DMS153 (cell line): ENCODE data around the gene IFT52.
A peak's percentile ranks its signal among the peaks of the same experiment; 100 is the strongest.
"Not testable (repeated sequence)": the region's sequence is repeated elsewhere in the genome, so short reads cannot be mapped to it uniquely, and the experiment has no call there.

ENCODE experiments used
- DNase-seq: peaks from one replicate; lab custom pipeline; 2025; lab: John Stamatoyannopoulos, UW

IFT52 gene

GRCh38 chr20:43651650-43652184, 61.0 kb downstream of the IFT52 start:
- not testable (repeated sequence) for DNase-seq

GRCh38 chr20:43653966-43654365, 63.2 kb downstream of the IFT52 start:
- DNase-seq, result no peak

DNA sequence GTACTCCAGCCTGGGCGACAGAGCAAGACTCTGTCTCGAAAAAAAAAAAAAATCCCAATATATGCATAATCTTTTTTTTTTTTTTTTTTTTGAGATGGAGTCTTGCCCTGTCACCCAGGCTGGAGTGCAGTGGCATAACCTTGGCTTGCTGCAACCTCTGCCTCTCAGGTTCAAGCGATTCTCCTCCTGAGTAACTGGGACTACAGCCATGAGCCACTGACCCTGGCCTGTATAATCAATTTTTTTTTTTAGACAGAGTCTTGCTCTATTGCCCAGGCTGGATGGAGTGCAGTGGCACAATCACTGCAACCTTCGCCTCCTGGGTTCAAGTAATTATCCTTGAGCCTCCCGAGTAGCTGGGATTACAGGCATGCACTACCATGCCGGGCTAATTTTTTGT, 64.4 kb downstream of the IFT52 start:
- not testable (repeated sequence) for DNase-seq

DNA sequence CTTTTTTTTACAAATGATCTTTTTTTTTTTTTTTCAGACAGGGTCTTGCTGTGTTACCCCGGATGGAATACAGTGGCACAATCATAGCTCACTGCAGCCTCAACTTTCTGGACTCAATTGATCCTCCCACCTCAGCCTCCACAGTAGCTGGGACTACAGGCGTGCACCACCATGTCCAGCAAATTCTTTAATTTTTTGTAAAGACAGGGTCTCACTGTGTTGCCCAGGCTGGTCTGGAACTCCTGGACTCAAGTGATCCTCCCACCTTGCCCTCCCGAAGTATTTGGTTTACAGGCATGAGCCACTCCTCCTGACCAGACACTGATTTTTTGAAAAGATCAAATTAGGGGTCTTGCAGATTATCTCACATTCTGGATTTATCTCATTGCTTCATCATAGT, 65.2 kb downstream of the IFT52 start:
- no peak for DNase-seq

- no peak for DNase-seq
These were observed 67.5 kb downstream of the IFT52 start for GRCh38 chr20:43658069-43658722.

- DNase-seq, result no peak
These were observed 68.1 kb downstream of the IFT52 start for GRCh38 chr20:43658723-43659419.

GRCh38 chr20:43662943-43663655, 72.4 kb downstream of the IFT52 start:
- DNase-seq, result no peak

GRCh38 chr20:43665466-43666176, 74.9 kb downstream of the IFT52 start:
- no peak for DNase-seq

DNA sequence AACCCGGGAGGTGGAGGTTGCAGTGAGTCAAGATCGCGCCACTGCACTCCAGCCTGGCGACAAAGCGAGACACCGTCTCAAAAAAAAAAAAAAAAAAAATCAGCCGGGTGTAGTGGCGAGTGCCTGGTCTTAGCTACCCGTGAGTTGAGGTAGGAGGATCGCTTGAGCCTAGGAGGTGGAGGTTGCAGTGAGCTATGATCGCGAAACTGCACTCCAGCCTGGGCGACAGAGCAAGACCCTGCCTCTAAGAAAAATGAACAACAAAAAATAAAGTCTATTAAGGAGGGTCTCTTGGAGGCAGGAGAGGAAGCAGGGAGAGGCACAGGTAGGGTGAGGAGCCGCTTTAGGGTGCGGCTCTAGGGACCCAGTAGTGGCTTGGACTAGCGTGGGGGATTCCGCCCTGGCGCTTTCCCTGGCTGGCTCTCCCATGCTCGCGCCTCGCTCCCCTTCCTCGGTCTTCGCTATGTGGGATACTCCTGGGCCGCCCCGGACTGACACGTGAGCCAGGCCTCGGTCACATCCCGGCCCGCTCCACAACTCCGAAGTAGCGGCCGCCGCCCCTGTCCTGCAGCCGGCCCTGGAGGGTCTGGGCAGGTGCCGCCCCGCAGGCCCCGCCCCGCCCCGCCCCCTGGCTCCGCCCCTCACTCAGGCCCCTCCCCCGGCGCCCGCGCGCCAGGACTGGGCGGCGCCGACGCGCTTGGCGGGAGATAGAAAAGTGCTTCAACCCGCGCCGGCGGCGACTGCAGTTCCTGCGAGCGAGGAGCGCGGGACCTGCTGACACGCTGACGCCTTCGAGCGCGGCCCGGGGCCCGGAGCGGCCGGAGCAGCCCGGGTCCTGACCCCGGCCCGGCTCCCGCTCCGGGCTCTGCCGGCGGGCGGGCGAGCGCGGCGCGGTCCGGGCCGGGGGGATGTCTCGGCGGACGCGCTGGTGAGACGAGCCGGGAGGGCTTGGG, 75.9 kb downstream of the IFT52 start, which contains the start of gene MYBL2:
Gene MYBL2 (plus strand): TSS at position 739 of the 953 bp plus-strand sequence. CDS start 170 bp downstream, at position 909.
- peak; percentile 37 for DNase-seq

DNA sequence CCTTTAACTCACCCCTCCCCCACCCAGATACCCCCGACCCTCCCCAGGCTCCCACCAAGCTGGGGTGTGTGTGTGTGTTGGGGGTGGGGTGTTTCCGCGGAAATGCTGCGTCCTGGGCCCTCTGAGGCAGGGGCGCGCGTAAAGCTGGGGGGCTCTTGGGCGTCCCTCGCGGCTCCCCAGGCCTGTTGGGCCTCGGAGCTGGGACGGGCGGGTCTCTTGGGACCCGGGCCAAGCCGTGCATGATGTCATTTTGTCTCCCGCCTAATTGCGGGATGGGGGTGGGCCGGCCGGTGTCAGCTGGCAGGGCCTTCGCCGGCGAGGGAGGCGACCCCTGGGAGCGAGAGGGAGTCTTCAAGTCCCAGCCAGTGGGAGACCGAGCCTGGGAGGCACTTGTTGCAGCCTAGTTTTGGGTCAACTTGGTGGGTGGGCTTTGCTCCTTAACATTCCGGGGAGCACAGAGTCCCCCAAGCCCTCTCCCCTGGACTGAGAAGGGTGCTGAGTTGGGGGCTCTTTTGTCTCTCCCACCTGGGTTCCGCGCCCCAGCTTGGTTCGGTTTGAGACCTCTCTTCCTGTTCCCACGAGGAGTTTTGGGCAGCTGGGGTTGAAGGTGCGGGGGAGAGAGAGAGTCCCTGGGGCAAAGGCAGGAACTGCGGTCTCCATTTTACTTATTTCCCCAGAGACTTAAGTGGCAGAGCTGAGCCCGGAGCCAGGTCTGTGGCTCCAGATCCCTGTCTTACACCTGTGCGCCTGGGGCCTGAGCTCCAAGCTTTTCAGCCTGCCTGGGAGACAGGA, 76.8 kb downstream of the IFT52 start:
- DNase-seq, result peak; percentile 4

GRCh38 chr20:43669332-43669731, 78.6 kb downstream of the IFT52 start:
- no peak for DNase-seq

DNA sequence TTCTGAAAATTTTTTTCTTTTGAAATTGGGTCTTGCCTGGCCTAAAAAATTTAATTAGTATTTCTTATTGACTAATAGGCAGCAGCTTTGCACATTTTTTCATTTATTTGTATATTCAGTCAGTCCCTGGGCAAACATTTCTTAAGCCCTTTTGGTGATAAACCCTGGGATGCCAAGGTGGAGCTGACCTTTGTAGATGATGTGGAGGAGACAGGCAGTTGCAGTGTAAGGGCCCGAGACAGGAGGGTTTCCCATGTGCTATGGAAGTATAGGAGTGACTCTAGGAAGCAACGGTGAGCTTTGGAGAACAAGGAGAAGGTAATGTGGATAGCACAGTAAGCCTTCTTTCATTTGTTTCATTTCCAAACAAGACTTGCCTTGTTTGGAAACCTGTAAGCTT, 79.7 kb downstream of the IFT52 start:
- DNase-seq, result no peak

DNA sequence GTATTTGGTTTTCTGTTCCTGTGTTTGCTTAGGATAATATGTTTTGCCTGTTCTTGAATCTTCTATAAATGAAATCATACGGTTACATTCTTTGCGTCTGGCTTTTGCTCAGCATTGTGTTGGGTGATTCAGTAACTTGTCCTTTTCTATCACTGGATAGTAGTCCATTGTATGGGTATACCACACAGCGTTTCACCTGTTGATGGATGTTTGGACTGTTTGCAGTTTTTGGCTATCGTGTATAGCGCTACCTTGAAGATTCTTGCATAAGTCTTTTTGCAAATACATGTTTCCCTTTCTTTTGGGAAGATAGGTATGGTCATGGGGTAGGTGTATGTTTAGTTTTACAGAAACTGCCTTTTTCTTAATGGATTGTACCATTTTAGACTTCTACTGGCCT, 85.6 kb downstream of the IFT52 start:
- no peak for DNase-seq

DNA sequence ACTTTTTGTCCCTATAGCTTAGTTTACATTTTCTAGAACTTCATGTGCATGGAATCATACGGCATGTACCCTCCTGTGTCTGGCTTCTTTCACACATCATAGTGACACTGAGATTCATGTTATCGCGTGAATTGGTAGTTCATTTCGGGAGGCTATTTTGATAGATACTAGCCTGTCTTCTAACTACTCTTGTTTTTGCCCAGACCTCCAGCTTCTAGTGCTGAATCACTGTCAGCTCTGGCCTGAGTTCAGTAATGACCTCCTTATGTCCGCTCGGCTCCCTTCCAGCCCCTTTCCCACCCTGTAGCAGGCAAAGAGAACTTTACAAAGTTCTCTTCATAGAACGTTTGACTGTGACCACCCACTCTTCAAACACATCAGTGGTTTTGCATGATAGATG, 90.2 kb downstream of the IFT52 start:
- DNase-seq, result no peak

- peak; percentile 35 for DNase-seq
These were observed 90.8 kb downstream of the IFT52 start for GRCh38 chr20:43681468-43681942.

DNA sequence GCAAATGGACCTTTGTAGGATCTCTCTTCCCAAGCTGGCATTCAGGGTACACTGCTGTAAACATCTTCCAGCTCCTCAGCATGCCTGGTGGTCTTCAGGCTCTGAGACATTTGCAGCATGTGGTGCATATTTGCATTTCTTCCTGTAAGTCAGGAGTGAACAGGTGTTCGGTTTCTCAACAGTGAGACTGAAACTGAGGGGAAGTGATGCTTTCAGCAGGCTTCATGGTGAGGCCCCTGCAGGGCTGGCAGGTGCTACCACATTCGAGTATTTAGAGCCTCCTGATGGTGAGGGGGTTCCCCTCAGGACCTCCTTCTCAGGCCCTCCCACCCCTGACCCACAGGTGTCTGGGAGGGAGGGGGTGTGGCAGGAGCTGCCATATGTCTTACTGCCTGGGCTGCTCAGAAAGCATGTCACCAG, 91.3 kb downstream of the IFT52 start:
- DNase-seq, result no peak

DNA sequence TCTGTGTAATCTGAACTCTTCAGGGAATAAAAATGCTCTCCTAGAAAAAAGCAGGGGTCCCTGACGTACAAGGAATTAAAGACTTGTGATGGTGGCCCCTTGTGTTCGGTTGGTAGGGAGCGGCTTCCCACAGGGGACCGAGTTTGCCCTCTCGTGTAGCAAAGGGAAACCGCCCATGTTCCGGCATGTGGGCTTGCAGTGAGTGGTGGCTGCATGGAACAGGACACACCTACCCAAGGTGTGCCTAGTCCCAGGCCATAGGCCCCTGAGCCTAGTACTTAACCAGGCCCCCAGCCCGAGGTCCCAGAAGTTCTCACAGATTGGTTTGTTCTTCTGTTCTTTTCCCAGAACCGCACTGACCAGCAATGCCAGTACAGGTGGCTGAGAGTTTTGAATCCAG, 91.7 kb downstream of the IFT52 start:
- DNase-seq, result no peak

- DNase-seq, result no peak
These were observed 96.1 kb downstream of the IFT52 start for GRCh38 chr20:43686820-43687219.

DNA sequence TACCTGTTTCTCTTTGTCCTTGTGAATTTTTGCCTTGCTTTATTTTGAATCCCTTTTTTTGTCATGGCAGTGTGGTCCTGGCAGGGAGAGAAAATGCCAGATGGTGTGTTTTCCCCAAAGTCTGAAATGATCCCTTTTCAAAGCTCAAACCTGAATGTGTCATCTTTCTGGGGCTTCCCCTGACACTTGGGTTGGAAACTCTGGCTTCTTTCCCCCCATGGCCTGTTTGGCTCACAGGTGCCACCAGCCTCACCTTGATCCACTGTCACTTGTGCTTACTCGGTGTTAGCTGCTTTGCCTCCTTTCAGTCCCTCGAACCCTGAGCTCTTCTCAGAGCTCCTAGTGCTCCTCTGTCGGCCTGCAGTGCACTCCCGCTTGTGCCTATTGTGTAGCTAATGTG, 98.4 kb downstream of the IFT52 start:
- no peak for DNase-seq
